WI38 (cell line): ENCODE measurements around the gene ATP6V0E2.
"Not testable (repeated sequence)": the region's sequence is repeated elsewhere in the genome, so short reads cannot be mapped to it uniquely, and the experiment has no call there.

Source experiments
- H3K4me3 ChIP-seq: 2 replicates; pipeline ENCODE4 v1.5.1; 2011; ENCODE audit warnings: low read depth, mild to moderate bottlenecking, control low read depth, low read length
- CTCF ChIP-seq: IDR thresholded peaks from 2 replicates; pipeline ENCODE4 v1.5.1; 2012; ENCODE audit warnings: low read depth, mild to moderate bottlenecking, control low read depth, low read length

ATP6V0E2 gene

DNA sequence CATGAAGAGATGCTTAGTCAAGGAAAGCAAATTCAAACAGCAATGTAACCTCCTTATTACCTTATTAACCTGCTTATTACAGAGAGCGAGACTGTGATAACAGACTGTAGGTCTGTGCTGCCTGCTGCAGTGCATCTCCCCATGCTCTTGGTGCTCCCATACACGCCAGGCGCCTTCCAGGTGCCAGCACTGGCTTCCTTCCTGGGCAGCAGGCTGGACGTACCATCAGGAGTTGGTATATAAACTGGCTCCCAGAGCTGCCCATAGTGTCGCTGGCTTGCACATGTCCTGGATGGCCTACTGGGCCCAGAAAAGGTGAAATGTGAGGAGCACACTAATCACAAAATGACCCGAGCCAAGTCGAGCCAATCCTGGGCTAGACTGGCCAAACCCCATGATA, 13.5 kb downstream of the ATP6V0E2 start:
- no peak overlapping the region for H3K4me3 ChIP-seq
- TF ChIP-seq CTCF: no peak

DNA sequence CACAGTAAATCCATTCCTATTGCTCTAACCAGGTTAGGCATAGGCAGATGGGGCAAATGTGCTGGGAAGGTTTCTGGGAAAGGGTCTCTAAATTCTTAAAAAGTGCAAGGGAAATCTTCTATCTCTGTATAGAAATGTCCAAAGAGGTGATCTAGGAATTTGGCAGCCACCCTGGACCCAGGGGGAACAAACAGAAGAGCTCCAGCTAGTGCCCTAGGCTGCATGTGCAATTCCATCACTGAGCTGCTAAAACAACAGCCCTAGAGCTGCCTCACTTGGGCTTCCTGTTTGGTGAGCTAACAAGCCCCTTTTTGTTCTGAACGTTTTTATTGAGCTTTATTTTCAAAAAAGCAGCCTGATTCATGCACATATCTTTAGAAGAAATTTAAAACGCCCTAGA, 16.9 kb downstream of the ATP6V0E2 start:
- not testable (repeated sequence) for H3K4me3 ChIP-seq

GRCh38 chr7:149894957-149895356, 21.2 kb downstream of the ATP6V0E2 start:
- H3K4me3 ChIP-seq: not testable (repeated sequence)

DNA sequence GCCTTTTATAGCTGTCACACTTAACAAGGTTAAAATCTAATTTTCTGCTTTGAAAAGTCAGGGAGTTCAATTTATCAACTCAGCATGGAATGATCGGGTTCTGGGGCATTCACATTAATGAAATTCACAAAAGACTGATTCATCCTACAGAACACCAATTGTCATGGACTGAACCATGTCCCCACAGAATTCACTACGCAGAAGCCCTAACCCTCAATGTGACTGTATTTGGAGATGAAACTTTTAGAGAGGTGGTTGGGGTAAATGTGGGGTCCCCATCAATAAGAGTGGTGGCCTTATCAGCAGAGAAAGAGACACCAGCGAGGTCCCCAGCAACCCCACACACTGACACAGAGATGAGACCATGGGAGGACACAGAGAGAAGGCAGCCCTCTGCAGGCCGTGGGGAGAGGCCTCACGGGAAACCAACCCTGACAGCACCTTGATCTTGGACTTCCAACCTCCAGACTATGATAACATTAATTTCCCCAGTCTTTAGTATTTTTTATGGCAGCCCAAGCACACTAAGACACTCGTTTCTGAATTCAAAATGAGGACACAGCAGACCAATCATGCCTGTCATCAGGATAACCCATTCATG, 34.1 kb downstream of the ATP6V0E2 start:
- not testable (repeated sequence) for H3K4me3 ChIP-seq

DNA sequence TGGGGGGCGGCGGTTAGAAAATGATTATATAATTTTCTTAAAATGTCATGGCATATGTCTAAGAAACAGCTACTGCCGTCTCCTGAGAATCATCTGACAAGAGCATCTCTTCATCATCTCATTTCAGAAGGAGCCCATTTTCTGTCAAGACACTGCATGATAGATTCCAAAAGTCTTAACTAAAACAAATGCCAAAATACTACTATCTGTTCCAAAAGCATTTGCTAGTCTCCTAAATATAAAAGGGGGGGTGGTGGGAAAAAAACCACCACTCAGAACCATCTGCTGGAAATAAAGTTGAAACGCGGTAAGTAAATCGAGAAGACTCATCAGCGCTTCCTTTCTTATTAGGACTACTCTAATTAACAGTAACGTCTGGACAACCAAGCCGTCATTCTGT, 36.5 kb downstream of the ATP6V0E2 start:
- H3K4me3 ChIP-seq: not testable (repeated sequence)

GRCh38 chr7:149912126-149912525, 38.4 kb downstream of the ATP6V0E2 start:
- not testable (repeated sequence) for H3K4me3 ChIP-seq

- H3K4me3 ChIP-seq: not testable (repeated sequence)
Measured at GRCh38 chr7:149926414-149926813, 52.6 kb downstream of the ATP6V0E2 start.
